A549 (cell line): Measurements from ENCODE around the gene RPTOR. TPM values are rescaled to one million over a fixed set of nuclear protein-coding genes. Genes with fewer than 3 reads are reported as not detected.
"Not testable (repeated sequence)": the region's sequence is repeated elsewhere in the genome, so short reads cannot be mapped to it uniquely, and the experiment has no call there.

ENCODE experiments used
- ATAC-seq, 2 experiments: fragments of 200-7000 bp in 1 of 2; fragments of >200 bp in 1 of 2; cut with Nextera tagmentation in 1 of 2; cut with Tn5 transposase in 1 of 2; 3 replicates each; pipeline versions ENCODE4 v1.8.0 to v1.9.1; 2018 to 2020; ENCODE audit warnings: mild to moderate bottlenecking in 1 of 2, moderate library complexity in 1 of 2
- CTCF ChIA-PET: fragments of 300-600 bp; sonication (Branson Sonifier 250); formaldehyde crosslinking; extraction: SDS; loops from one replicate; lab custom pipeline; 2021; ENCODE audit warnings: antibody characterized with exemption, inconsistent platforms; lab: Yijun Ruan, JAX
- POLR2A ChIA-PET: fragments of 350-600 bp; formaldehyde crosslinking; extraction: SDS; loops from one replicate; lab custom pipeline; 2021; ENCODE audit warnings: antibody characterized with exemption, inconsistent platforms; lab: Yijun Ruan, JAX
- DNase-seq, 2 experiments: peaks; one replicate each; pipeline versions ENCODE4 v3.0.0 to v3.0.0-alpha.2; 2011 to 2016; ENCODE audit warnings: low read depth in 1 of 2, low spot score in 1 of 2
- FAIRE-seq: peaks from 2 replicates; lab custom pipeline; 2011; peaks lifted over from hg19 to GRCh38; lab: Jason Lieb, UNC
- H3K27ac ChIP-seq, 2 experiments: fragments of >200 bp; sonication (Bioruptor Twin); formaldehyde crosslinking; 3 replicates each; pipeline ENCODE4 v1.5.1; 2016 to 2017
- H3K4me1 ChIP-seq: fragments of >200 bp; sonication (Bioruptor Twin); formaldehyde crosslinking; 3 replicates; pipeline ENCODE4 v1.6.1; 2016
- H3K4me2 ChIP-seq: fragments of >200 bp; sonication (Bioruptor Twin); formaldehyde crosslinking; 3 replicates; pipeline ENCODE4 v1.6.1; 2016
- H3K4me3 ChIP-seq: fragments of >200 bp; sonication (Bioruptor Twin); formaldehyde crosslinking; 3 replicates; pipeline ENCODE4 v1.5.1; 2016
- H3K9me3 ChIP-seq: fragments of >200 bp; sonication (Bioruptor Twin); formaldehyde crosslinking; 3 replicates; pipeline ENCODE4 v1.6.1; 2016
- EHF ChIP-seq: fragments of 250-450 bp; sonication (Bioruptor Pico); IDR thresholded peaks from 2 replicates; pipeline ENCODE4 v1.5.0; 2020; ENCODE audit warnings: mild to moderate bottlenecking
- ESRRA ChIP-seq: fragments of 150-350 bp; IDR thresholded peaks from 2 replicates; pipeline ENCODE4 v1.6.1; 2014; ENCODE audit warnings: mild to moderate bottlenecking, low read length, borderline replicate concordance
- FOXS1 ChIP-seq: fragments of 250-450 bp; sonication (Bioruptor Pico); IDR thresholded peaks from 2 replicates; pipeline ENCODE4 v1.5.0; 2020; ENCODE audit warnings: mild to moderate bottlenecking, moderate library complexity
- HOXA7 ChIP-seq: fragments of 250-450 bp; sonication (Bioruptor Pico); IDR thresholded peaks from 2 replicates; pipeline ENCODE4 v1.5.0; 2020; ENCODE audit warnings: mild to moderate bottlenecking, moderate library complexity
- HOXB5 ChIP-seq: fragments of 250-450 bp; sonication (Bioruptor Pico); IDR thresholded peaks from 2 replicates; pipeline ENCODE4 v1.5.0; 2020; ENCODE audit warnings: mild to moderate bottlenecking, moderate library complexity
- JUNB ChIP-seq: fragments of >200 bp; sonication (Bioruptor Twin); formaldehyde crosslinking; IDR thresholded peaks from 2 replicates; pipeline ENCODE4 v1.6.1; 2016
- KDM1A ChIP-seq: fragments of 200-600 bp; sonication (generic); IDR thresholded peaks from 2 replicates; pipeline ENCODE4 v1.6.1; 2016; ENCODE audit warnings: low read depth, mild to moderate bottlenecking
- KDM5A ChIP-seq: fragments of 200-600 bp; sonication (generic); IDR thresholded peaks from 2 replicates; pipeline ENCODE4 v1.6.1; 2016; ENCODE audit warnings: antibody characterized with exemption, mild to moderate bottlenecking
- MYC ChIP-seq: IDR thresholded peaks from 2 replicates; pipeline ENCODE4 v1.6.1; 2012; ENCODE audit warnings: mild to moderate bottlenecking, inconsistent platforms, low read length, improper control_type of control experiment, borderline replicate concordance
- PHF8 ChIP-seq: fragments of 200-600 bp; sonication (generic); IDR thresholded peaks from 2 replicates; pipeline ENCODE4 v1.6.1; 2016; ENCODE audit warnings: low read depth, mild to moderate bottlenecking, antibody characterized with exemption, moderate library complexity, borderline replicate concordance
- RARB ChIP-seq: fragments of 250-450 bp; sonication (Bioruptor Pico); IDR thresholded peaks from 2 replicates; pipeline ENCODE4 v1.8.0; 2021; ENCODE audit warnings: mild to moderate bottlenecking, moderate library complexity
- SMC3 ChIP-seq: fragments of >200 bp; sonication (Bioruptor Twin); formaldehyde crosslinking; IDR thresholded peaks from 3 replicates; pipeline ENCODE4 v1.6.1; 2018; ENCODE audit warnings: inconsistent platforms
- SREBF2 ChIP-seq: fragments of 450-650 bp; IDR thresholded peaks from 2 replicates; pipeline ENCODE4 v1.6.1; 2014; ENCODE audit warnings: mild to moderate bottlenecking, moderate library complexity
- TP53 ChIP-seq: fragments of 250-450 bp; sonication (Bioruptor Pico); IDR thresholded peaks from 2 replicates; pipeline ENCODE4 v1.5.0; 2021; ENCODE audit warnings: mild to moderate bottlenecking, moderate library complexity
- ZFP36 ChIP-seq: fragments of 450-650 bp; IDR thresholded peaks from 2 replicates; pipeline ENCODE4 v1.6.1; 2014; ENCODE audit warnings: borderline replicate concordance; ENCODE audit not compliant: partially characterized antibody
- WGBS: methylation state at CpG from one replicate; pipeline ENCODE4 v1.1.6; 2017; ENCODE audit errors: missing lambda C conversion rate; 5-methylcytosine and 5-hydroxymethylcytosine counted together
- polyA plus RNA-seq, 4 experiments: library from polyadenylated mRNA; depleted of rRNA in 3 of 4; stranded (reverse); fragments of >200 nt; fragmentation: RNase III in 1 of 4; extraction: RNeasy Plus Mini Kit Qiagen cat#74134 plus additional on column Dnase treatment in 1 of 4; gene quantifications; 2 replicates in 3 of 4; 3 replicates in 1 of 4; pipeline ENCODE4 v1.2.3, GENCODE V29; 2011 to 2017
- TF ChIP-seq, protein P1 (sequence below): fragments of 450-650 bp; IDR thresholded peaks from 2 replicates; pipeline ENCODE4 v1.6.1; 2014; ENCODE audit warnings: antibody characterized with exemption
- TF ChIP-seq, protein P2 (sequence below): fragments of 250-450 bp; sonication (Bioruptor Pico); IDR thresholded peaks from 2 replicates; pipeline ENCODE4 v1.5.0; 2021; ENCODE audit warnings: mild to moderate bottlenecking, moderate library complexity, borderline replicate concordance
- TF ChIP-seq, protein P3 (sequence below): fragments of >200 bp; sonication (Bioruptor Twin); formaldehyde crosslinking; IDR thresholded peaks from 2 replicates; pipeline ENCODE4 v1.6.1; 2016

The RPTOR gene
- polyA plus RNA-seq, 2 of the 4 experiments (the other 2 are of a cell fraction): 10.8 to 27.1 TPM

DNA sequence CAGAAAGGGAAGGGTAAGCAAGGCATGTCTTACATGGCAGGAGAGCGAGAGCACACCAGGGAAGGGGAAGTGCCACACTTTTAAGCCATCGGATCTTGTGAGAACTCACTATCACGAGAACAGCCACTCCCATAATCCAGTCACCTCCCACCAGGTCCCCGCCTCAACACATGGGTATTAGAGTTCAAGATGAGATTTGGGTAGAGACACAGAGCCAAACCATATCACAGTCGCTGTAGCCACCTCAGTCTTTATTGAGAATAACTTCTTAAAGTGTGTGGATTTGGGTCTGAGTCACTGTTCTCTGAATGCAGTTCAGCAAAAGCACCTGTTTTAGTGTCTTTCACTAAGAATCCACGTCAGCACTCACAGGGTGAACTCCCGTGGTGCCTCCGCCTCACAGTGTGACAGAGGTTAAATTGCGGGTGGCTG lies 251.8 kb downstream of the RPTOR start:
- Histone ChIP-seq H3K4me2 (no peak overlapping the region), H3K4me3 (no peak overlapping the region), H3K9me3 (no peaks in the 10 kb centered on the region), H3K4me1 (peaks cover 29% of the 10 kb centered on the region), H3K27ac (no peak overlapping the region)
- CTCF ChIA-PET: interaction anchor here (0.9 kb wide), 1 partner anchor 254 kb away, joined by 4 read pairs; no protein-coding TSS in a partner anchor
- 85% methylated on average over 9 of the region's 9 CpGs for WGBS
- DNase-seq: no peak
- POLR2A ChIA-PET: no interaction called here
- no peak for ATAC-seq
- TF ChIP-seq RARB (CRISPR knock-in tag) (no peak), FOXS1 (CRISPR knock-in tag) (no peak), KDM5A (no peak), KDM1A (no peak), ZFP36 (no peak), EHF (CRISPR knock-in tag) (no peak), PHF8 (no peak), JUNB (no peak)
- TF ChIP-seq, protein P1, sequence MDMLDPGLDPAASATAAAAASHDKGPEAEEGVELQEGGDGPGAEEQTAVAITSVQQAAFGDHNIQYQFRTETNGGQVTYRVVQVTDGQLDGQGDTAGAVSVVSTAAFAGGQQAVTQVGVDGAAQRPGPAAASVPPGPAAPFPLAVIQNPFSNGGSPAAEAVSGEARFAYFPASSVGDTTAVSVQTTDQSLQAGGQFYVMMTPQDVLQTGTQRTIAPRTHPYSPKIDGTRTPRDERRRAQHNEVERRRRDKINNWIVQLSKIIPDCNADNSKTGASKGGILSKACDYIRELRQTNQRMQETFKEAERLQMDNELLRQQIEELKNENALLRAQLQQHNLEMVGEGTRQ: no peak
- TF ChIP-seq, protein P2, sequence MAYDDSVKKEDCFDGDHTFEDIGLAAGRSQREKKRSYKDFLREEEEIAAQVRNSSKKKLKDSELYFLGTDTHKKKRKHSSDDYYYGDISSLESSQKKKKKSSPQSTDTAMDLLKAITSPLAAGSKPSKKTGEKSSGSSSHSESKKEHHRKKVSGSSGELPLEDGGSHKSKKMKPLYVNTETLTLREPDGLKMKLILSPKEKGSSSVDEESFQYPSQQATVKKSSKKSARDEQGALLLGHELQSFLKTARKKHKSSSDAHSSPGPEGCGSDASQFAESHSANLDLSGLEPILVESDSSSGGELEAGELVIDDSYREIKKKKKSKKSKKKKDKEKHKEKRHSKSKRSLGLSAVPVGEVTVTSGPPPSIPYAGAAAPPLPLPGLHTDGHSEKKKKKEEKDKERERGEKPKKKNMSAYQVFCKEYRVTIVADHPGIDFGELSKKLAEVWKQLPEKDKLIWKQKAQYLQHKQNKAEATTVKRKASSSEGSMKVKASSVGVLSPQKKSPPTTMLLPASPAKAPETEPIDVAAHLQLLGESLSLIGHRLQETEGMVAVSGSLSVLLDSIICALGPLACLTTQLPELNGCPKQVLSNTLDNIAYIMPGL (CRISPR knock-in tag): no peak
- TF ChIP-seq, protein P3, sequence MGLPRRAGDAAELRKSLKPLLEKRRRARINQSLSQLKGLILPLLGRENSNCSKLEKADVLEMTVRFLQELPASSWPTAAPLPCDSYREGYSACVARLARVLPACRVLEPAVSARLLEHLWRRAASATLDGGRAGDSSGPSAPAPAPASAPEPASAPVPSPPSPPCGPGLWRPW: no peak
- FAIRE-seq: no peak

DNA sequence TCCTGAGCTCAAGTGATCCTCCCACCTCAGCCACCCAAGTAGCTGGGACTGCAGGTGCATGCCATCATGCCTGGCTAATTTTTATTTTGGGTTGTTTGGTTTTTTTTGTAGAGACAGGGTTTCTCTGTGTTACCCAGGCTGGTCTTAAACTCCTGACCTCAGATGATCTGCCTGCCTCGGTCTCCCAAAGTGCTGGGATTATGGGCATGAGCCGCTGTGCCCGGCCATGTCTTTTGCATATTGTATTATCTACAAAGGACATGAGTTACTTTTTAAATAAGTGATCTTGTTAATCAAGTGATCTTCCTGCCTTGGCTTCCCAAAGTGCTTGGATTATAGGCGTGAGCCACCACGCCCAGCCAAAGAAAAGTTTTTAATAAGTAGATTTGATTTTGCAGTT lies 252.6 kb downstream of the RPTOR start:
- CTCF ChIA-PET: interaction anchor here (0.9 kb wide), 1 partner anchor 254 kb away, joined by 4 read pairs; no protein-coding TSS in a partner anchor
- DNase-seq, H3K4me2 ChIP-seq, H3K27ac ChIP-seq, ATAC-seq, FAIRE-seq, POLR2A ChIA-PET, H3K9me3 ChIP-seq, H3K4me3 ChIP-seq: not testable (repeated sequence)
- WGBS: 92% methylated on average over 5 of the region's 5 CpGs
- H3K4me1 ChIP-seq: peaks cover 23% of the 10 kb centered on the region

DNA sequence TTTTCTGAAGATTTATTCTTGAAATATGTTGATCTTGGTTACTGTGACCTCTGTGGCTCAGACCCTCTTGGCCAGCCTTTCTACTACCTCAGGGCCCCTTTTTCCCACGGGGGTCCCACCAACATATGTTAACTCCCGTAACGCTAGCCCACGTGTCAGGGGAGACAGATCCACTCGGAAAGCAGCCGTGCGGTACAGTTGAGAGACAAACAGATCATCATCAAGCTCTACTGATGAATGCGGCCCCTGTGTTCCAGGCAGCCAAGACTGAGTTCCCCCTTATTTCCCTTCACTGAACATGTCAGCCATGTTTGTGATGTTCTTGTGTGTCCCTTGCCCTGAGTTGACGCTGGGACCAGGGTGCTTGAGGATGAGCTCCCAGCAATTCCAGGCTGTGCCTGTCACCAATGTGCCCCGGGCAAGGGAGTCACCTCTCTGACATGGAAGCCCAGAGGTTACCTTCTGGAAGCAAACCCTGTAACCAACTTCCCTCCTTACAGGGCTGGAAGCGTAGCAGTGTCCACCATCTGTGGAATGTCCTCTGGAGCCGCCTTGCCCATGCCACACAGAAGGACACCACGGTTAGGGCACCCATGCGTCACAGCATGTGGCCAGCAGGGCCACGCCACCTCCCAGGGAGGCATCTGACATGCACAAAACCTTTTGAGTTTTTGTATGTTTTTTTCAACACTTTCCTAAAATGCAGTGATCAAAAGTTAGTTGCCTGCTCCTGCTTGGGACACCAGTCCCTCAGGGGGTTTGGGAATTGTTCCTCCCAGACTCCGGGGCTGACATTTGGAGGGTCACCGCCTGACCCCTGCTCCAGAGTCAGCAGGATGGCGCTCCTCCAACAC lies 253.3 kb downstream of the RPTOR start:
- FAIRE-seq (no peak), ATAC-seq (no peak)
- POLR2A ChIA-PET: no interaction called here

More for the DNA sequence above, 253.3 kb downstream of the RPTOR start:
- H3K4me3 ChIP-seq: no peak overlapping the region
- no peak overlapping the region for H3K4me2 ChIP-seq
- CTCF ChIA-PET: no interaction called here
- DNase-seq: no peak
- no peak for TF ChIP-seq MYC
- TF ChIP-seq, protein P2 (CRISPR knock-in tag): no peak
- no peak for TF ChIP-seq SMC3
- TF ChIP-seq KDM5A: no peak
- no peak for TF ChIP-seq TP53
- no peak for TF ChIP-seq SREBF2
- TF ChIP-seq, protein P3: no peak
- no peak for TF ChIP-seq JUNB
- TF ChIP-seq HOXA7: no peak
- no peak for TF ChIP-seq HOXB5 (CRISPR knock-in tag)
- TF ChIP-seq ESRRA: no peak
- TF ChIP-seq, all 56 proteins: peak for 0
- H3K9me3 ChIP-seq: no peaks in the 10 kb centered on the region
- WGBS: 92% methylated on average over 18 of the region's 18 CpGs
- peaks cover 15% of the 10 kb centered on the region for H3K4me1 ChIP-seq
- H3K27ac ChIP-seq: no peak overlapping the region
